ENCODE results near the gene DNMBP. TPM values are rescaled to one million over a fixed set of nuclear protein-coding genes. Genes with fewer than 3 reads are reported as not detected.
"Not testable (repeated sequence)": the region's sequence is repeated elsewhere in the genome, so short reads cannot be mapped to it uniquely, and the experiment has no call there.

Gene DNMBP
- total RNA-seq, 3 donors from 2014 or later, result 1.0 to 1.3 (median 1.2) TPM

- no peak overlapping the region for H3K4me3 Mint-ChIP-seq
- no peak for DNase-seq
- ATAC-seq, result no peak
- H3K4me1 Mint-ChIP-seq (ENCODE audit: low read depth), result peaks cover 13% of the 10 kb centered on the region
- peaks cover 5% of the 10 kb centered on the region for H3K9me3 Mint-ChIP-seq
- peaks cover 17% of the 10 kb centered on the region for H3K36me3 Mint-ChIP-seq (ENCODE audit: insufficient read depth)
- H3K27me3 Mint-ChIP-seq (ENCODE audit: low read depth), result peaks cover 69% of the 10 kb centered on the region
Observed at GRCh38 chr10:99872367-99873162, 137.2 kb downstream of the DNMBP start.

- DNase-seq (peak; percentile 11), ATAC-seq (peak; percentile 95 to 96)
- Mint-ChIP-seq H3K36me3 (ENCODE audit: insufficient read depth) (peaks cover 1% of the 10 kb centered on the region), H3K27me3 (ENCODE audit: low read depth) (peaks cover 78% of the 10 kb centered on the region), H3K4me1 (ENCODE audit: low read depth) (peaks cover 13% of the 10 kb centered on the region), H3K4me3 (peak overlapping the region; percentile 12), H3K9me3 (peaks cover 16% of the 10 kb centered on the region)
Observed at GRCh38 chr10:99870123-99870730, 139.5 kb downstream of the DNMBP start.

- H3K9me3 Mint-ChIP-seq, result peaks cover 16% of the 10 kb centered on the region
- DNase-seq (no peak), ATAC-seq (peak in 1 of 2 donors; percentile 11)
- H3K36me3 Mint-ChIP-seq (ENCODE audit: insufficient read depth), result peaks cover 1% of the 10 kb centered on the region
- H3K27me3 Mint-ChIP-seq (ENCODE audit: low read depth), result peaks cover 77% of the 10 kb centered on the region
- no peak overlapping the region for H3K4me3 Mint-ChIP-seq
- H3K4me1 Mint-ChIP-seq (ENCODE audit: low read depth), result peaks cover 13% of the 10 kb centered on the region
Observed at GRCh38 chr10:99869581-99870122, 140.1 kb downstream of the DNMBP start.

GRCh38 chr10:99867250-99867649 is 142.5 kb downstream of the DNMBP start:
- H3K4me3 Mint-ChIP-seq; ATAC-seq; H3K36me3 Mint-ChIP-seq (ENCODE audit: insufficient read depth); DNase-seq: not testable (repeated sequence)
- peaks cover 64% of the 10 kb centered on the region for H3K27me3 Mint-ChIP-seq (ENCODE audit: low read depth)
- peaks cover 16% of the 10 kb centered on the region for H3K9me3 Mint-ChIP-seq
- peaks cover 13% of the 10 kb centered on the region for H3K4me1 Mint-ChIP-seq (ENCODE audit: low read depth)

GRCh38 chr10:99863535-99864240 is 146.1 kb downstream of the DNMBP start:
- Mint-ChIP-seq H3K9me3 (peaks cover 16% of the 10 kb centered on the region), H3K27me3 (ENCODE audit: low read depth) (peaks cover 46% of the 10 kb centered on the region)
- not testable (repeated sequence) for H3K4me1 Mint-ChIP-seq (ENCODE audit: low read depth); ATAC-seq; H3K4me3 Mint-ChIP-seq; DNase-seq; H3K36me3 Mint-ChIP-seq (ENCODE audit: insufficient read depth)

GRCh38 chr10:99860466-99860865 is 149.3 kb downstream of the DNMBP start:
- Mint-ChIP-seq H3K27me3 (ENCODE audit: low read depth) (peaks cover 18% of the 10 kb centered on the region), H3K4me3 (no peak overlapping the region), H3K4me1 (ENCODE audit: low read depth) (no peaks in the 10 kb centered on the region), H3K36me3 (ENCODE audit: insufficient read depth) (no peaks in the 10 kb centered on the region), H3K9me3 (no peaks in the 10 kb centered on the region)
- ATAC-seq (no peak), DNase-seq (no peak)

- Mint-ChIP-seq H3K27me3 (ENCODE audit: low read depth) (peaks cover 13% of the 10 kb centered on the region), H3K36me3 (ENCODE audit: insufficient read depth) (no peaks in the 10 kb centered on the region), H3K9me3 (no peaks in the 10 kb centered on the region), H3K4me1 (ENCODE audit: low read depth) (no peaks in the 10 kb centered on the region), H3K4me3 (no peak overlapping the region)
- DNase-seq (no peak), ATAC-seq (no peak)
Observed at GRCh38 chr10:99859585-99859984, 150.2 kb downstream of the DNMBP start.

- H3K4me1 Mint-ChIP-seq (ENCODE audit: low read depth), result no peaks in the 10 kb centered on the region
- H3K27me3 Mint-ChIP-seq (ENCODE audit: low read depth), result peaks cover 6% of the 10 kb centered on the region
- DNase-seq, result no peak
- ATAC-seq, result no peak
- H3K9me3 Mint-ChIP-seq, result no peaks in the 10 kb centered on the region
- no peak overlapping the region for H3K4me3 Mint-ChIP-seq
- no peaks in the 10 kb centered on the region for H3K36me3 Mint-ChIP-seq (ENCODE audit: insufficient read depth)
Observed at GRCh38 chr10:99858849-99859248, 150.9 kb downstream of the DNMBP start.

GRCh38 chr10:99855479-99856071 is 154.2 kb downstream of the DNMBP start:
- Mint-ChIP-seq H3K4me3 (no peak overlapping the region), H3K27me3 (ENCODE audit: low read depth) (peaks cover 2% of the 10 kb centered on the region), H3K4me1 (ENCODE audit: low read depth) (no peaks in the 10 kb centered on the region), H3K9me3 (no peaks in the 10 kb centered on the region), H3K36me3 (ENCODE audit: insufficient read depth) (peaks cover 8% of the 10 kb centered on the region)
- no peak for ATAC-seq
- DNase-seq, result no peak

- Mint-ChIP-seq H3K4me3 (no peak overlapping the region), H3K4me1 (ENCODE audit: low read depth) (no peaks in the 10 kb centered on the region), H3K36me3 (ENCODE audit: insufficient read depth) (peaks cover 8% of the 10 kb centered on the region), H3K27me3 (ENCODE audit: low read depth) (peaks cover 2% of the 10 kb centered on the region), H3K9me3 (no peaks in the 10 kb centered on the region)
- ATAC-seq (no peak), DNase-seq (no peak)
Observed at GRCh38 chr10:99854860-99855259, 154.9 kb downstream of the DNMBP start.

- Mint-ChIP-seq H3K9me3 (no peaks in the 10 kb centered on the region), H3K36me3 (ENCODE audit: insufficient read depth) (peaks cover 8% of the 10 kb centered on the region), H3K4me3 (no peak overlapping the region), H3K4me1 (ENCODE audit: low read depth) (no peaks in the 10 kb centered on the region), H3K27me3 (ENCODE audit: low read depth) (no peaks in the 10 kb centered on the region)
- ATAC-seq (no peak), DNase-seq (no peak)
Observed at GRCh38 chr10:99853655-99854054, 156.1 kb downstream of the DNMBP start.

GRCh38 chr10:99852481-99853213 is 157.1 kb downstream of the DNMBP start:
- ATAC-seq, result no peak
- no peaks in the 10 kb centered on the region for H3K4me1 Mint-ChIP-seq (ENCODE audit: low read depth)
- H3K36me3 Mint-ChIP-seq (ENCODE audit: insufficient read depth), result peaks cover 8% of the 10 kb centered on the region
- H3K9me3 Mint-ChIP-seq, result no peaks in the 10 kb centered on the region
- DNase-seq, result no peak
- no peak overlapping the region for H3K4me3 Mint-ChIP-seq
- no peaks in the 10 kb centered on the region for H3K27me3 Mint-ChIP-seq (ENCODE audit: low read depth)

GRCh38 chr10:99851825-99852224 is 157.9 kb downstream of the DNMBP start:
- no peak for ATAC-seq
- H3K4me3 Mint-ChIP-seq, result no peak overlapping the region
- H3K36me3 Mint-ChIP-seq (ENCODE audit: insufficient read depth), result peaks cover 8% of the 10 kb centered on the region
- H3K27me3 Mint-ChIP-seq (ENCODE audit: low read depth), result no peaks in the 10 kb centered on the region
- no peaks in the 10 kb centered on the region for H3K9me3 Mint-ChIP-seq
- H3K4me1 Mint-ChIP-seq (ENCODE audit: low read depth), result no peaks in the 10 kb centered on the region
- no peak for DNase-seq
